Epithelial cell of esophagus (primary cell): ENCODE measurements around the gene SZT2.

ENCODE experiments used
- DNase-seq: peaks from one replicate; pipeline ENCODE4 v3.0.0; 2010; ENCODE audit warnings: low read depth
- H3K4me3 ChIP-seq: 2 replicates; pipeline ENCODE4 v1.5.1; 2011; ENCODE audit warnings: mild to moderate bottlenecking, low read length, control low read depth
- TF ChIP-seq, protein P1 (sequence below): IDR thresholded peaks from 2 replicates; pipeline ENCODE4 v1.5.1; 2011; ENCODE audit warnings: low read depth, mild to moderate bottlenecking, low read length, control low read depth, inconsistent platforms; ENCODE audit not compliant: insufficient read depth; ENCODE audit errors: missing control alignments

SZT2 gene

DNA sequence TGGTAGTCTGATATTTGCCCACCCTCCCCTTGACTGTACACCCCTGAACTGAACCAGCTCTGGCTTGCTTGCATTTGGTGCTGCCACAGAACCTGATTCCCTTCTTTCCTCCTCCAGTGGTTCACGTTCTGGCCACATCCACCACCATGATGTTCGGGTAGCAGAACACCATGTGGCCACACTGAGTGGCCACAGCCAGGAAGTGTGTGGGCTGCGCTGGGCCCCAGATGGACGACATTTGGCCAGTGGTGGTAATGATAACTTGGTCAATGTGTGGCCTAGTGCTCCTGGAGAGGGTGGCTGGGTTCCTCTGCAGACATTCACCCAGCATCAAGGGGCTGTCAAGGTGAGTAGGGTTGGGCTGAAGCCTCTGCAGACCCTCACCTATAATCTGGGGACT, 29.1 kb upstream of the SZT2 start:
- peak overlapping the region; percentile 62 for H3K4me3 ChIP-seq
- no peak for DNase-seq
- TF ChIP-seq, protein P1, sequence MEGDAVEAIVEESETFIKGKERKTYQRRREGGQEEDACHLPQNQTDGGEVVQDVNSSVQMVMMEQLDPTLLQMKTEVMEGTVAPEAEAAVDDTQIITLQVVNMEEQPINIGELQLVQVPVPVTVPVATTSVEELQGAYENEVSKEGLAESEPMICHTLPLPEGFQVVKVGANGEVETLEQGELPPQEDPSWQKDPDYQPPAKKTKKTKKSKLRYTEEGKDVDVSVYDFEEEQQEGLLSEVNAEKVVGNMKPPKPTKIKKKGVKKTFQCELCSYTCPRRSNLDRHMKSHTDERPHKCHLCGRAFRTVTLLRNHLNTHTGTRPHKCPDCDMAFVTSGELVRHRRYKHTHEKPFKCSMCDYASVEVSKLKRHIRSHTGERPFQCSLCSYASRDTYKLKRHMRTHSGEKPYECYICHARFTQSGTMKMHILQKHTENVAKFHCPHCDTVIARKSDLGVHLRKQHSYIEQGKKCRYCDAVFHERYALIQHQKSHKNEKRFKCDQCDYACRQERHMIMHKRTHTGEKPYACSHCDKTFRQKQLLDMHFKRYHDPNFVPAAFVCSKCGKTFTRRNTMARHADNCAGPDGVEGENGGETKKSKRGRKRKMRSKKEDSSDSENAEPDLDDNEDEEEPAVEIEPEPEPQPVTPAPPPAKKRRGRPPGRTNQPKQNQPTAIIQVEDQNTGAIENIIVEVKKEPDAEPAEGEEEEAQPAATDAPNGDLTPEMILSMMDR: no peak

DNA sequence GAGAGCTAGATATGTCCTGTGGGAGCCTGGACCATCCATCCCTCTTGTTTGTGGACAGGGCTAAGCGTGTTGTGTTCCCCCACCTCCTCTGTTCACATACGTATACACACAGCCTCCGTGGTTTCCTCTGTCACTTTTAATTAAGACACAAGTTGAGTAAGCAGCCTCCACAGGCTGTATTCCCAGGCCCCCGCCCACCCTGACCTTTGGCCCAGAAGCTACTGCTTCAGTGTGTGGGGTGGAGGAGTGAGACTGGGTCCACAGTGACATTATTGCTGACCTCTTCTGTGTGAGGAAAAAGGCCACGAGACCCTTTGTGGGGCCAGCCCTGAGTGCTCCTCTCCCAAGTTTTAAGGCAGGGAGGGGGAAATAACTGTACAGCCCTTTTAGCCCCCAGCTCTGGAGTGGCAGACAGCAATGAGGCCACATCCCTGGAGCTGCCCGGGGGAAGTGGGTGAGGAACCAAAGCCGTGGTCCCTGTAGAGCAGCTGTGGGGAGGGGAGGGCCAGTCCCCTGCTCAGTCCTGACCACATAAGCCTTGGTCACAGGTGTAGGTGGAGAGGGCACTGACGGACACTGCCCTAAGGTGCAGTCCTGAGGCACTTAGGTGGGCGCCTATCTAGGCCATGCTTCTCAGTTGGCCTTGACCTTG, 26.3 kb upstream of the SZT2 start:
- no peak for DNase-seq
- TF ChIP-seq, protein P1: no peak
- no peak overlapping the region for H3K4me3 ChIP-seq

DNA sequence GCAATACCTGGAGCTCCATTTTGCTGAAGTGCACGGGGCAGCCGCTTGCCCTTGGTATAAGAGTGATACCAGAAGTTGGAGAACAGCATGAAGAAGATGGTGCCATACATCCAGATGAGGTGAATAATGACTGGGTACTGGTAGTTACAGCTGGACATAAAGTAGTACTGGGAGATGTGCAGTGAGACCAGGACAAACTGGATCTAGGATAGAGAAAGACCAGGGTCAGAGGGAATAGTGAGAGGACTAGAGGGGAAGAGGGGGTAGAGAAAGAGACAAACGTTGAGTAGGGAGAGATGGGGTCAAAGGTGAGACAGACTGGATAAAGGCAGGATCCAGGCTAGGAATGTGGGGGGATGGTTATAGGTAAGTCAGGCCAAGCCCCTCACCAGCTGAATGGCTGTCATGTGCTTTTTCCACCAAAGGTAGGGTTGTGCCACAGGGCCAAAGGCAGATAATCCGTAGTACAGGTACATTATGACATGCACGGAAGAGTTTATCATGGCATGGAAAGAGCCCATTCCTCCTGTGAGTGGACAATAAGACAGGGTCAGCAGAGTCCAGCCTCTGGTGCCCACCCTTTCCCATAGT, 25.7 kb upstream of the SZT2 start:
- H3K4me3 ChIP-seq: no peak overlapping the region
- no peak for DNase-seq
- TF ChIP-seq, protein P1: no peak

DNA sequence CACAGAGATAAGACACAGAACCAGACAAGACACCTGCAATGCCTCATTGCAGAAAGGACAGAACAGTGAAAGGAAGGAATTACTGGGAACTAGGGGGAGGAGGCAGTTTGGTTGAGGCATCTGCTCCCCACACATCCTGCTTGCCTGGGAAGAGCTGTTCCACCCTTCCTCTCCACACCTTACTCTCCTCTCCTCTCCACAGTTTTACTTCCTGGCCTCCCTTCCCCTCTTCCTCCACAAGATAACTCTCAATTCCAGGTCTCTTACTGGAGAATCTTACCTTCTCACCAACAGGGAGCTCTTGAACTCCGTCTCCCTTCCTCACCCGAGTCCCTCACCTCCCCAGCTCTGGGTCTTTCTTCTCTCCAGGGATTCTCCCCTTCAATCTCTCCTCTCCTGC, 24.0 kb upstream of the SZT2 start:
- TF ChIP-seq, protein P1: no peak
- H3K4me3 ChIP-seq: peak overlapping the region; percentile 75
- no peak for DNase-seq

DNA sequence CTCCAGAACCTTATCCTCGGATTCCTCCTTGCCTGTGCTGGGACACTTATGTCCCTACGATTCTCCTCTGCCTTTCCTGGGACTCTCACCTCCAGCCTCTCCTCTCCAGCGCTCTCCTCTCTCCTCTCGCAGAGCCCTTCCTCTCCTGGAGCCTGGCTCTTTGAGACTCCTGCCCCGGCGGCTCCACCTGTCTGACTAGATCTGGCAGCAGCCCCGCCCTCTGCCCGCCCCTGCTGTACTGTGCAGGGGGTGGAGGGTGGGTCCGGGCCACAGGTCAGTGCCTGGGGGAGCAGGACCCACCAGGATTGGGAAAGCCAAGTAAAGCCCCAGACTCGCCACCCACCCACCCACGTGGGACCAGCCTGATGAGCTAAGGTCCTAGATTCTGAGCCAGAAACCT, 23.5 kb upstream of the SZT2 start:
- peak; percentile 82 for DNase-seq
- peak overlapping the region; percentile 75 for H3K4me3 ChIP-seq
- TF ChIP-seq, protein P1: no peak

DNA sequence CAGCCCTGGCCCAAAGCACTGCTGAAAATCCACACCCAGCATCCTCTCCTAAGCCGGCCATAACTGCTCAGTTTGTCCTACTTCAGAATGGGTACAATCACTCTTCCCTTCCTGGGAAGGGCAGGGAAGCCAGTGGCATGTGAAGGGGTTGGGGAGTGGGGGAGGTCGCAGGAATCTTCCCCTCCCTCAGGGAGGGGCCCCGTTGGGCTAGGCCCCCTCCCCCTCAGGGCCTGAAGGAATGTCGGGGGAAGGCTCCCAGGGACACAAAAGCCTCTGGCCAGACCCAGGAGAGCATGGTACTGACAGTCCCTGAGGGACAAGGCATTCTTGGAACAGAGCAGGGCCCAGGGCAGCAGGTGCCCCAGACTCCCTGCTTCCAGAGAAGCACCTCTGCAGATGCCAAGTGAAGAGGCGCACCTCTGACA, 23.1 kb upstream of the SZT2 start:
- H3K4me3 ChIP-seq: peak overlapping the region; percentile 75
- peak; percentile 51 for DNase-seq
- TF ChIP-seq, protein P1: no peak
